ENCODE results near the gene OR1N1. TPM values are rescaled to one million over a fixed set of nuclear protein-coding genes. Genes with fewer than 3 reads are reported as not detected.

The OR1N1 gene
- total RNA-seq, 1 donor from 2014 or later, result not detected

GRCh38 chr9:122498883-122499288 lies 28.2 kb downstream of the OR1N1 start:
- peak; percentile 78 for TF ChIP-seq CTCF (IDR thresholded peaks at IDR 0.05)
- Histone ChIP-seq H3K9me3 (no peaks in the 10 kb centered on the region), H3K27ac (no peak overlapping the region), H3K27me3 (ENCODE audit: low read depth) (no peaks in the 10 kb centered on the region), H3K36me3 (no peaks in the 10 kb centered on the region), H3K4me3 (no peak overlapping the region), H3K4me1 (no peaks in the 10 kb centered on the region)
- intact Hi-C loops (cut with DNase I), result no loop called here
- DNase-seq (no peak), ATAC-seq (peak; percentile 65 to 80)

DNA sequence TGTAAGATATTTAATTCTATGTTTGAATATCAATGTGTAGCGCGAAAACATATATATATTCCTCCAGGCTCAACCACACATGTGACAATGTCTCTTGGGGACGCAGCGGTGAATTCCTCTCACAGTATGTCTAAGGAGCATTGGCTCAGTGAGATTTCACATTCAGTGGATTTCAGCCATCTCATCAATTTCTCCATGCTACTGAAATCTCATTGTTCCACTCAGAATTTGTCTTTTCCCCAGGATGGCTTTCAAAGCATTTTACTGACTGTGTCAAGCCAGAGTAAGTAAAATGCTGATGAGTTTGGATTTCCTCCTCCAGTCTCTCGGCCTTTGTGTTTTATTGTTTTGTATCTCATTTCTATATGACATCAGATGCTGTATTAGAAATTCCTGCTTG lies 48.0 kb downstream of the OR1N1 start:
- Histone ChIP-seq H3K27ac (no peak overlapping the region), H3K9me3 (no peaks in the 10 kb centered on the region), H3K36me3 (no peaks in the 10 kb centered on the region), H3K4me1 (no peaks in the 10 kb centered on the region), H3K27me3 (ENCODE audit: low read depth) (no peaks in the 10 kb centered on the region), H3K4me3 (no peak overlapping the region)
- TF ChIP-seq CTCF (IDR thresholded peaks at IDR 0.05), result no peak
- ATAC-seq, result no peak
- intact Hi-C loops (cut with DNase I), result loop anchor here (10.0 kb wide), 1 partner anchor 336 kb away; no protein-coding TSS in a partner anchor
- no peak for DNase-seq

DNA sequence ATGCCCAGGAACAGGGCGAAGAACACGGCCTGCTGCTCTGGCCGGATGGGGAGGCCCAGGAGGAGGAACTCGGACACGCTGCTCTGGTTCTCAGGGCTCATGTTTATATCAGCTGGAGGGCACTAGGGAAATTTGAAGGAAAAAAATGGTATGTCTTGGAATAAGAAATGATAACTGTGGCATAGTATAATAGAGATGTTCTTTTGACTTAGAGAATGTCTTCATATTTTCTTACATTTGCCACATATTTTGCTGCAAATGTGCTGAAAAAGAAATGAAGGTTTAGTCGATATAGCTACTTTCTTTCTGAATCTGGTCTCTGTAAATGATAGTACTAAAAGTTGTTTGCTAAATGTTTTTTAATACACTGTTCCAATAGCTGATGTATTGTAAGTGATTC lies 49.3 kb downstream of the OR1N1 start, which contains the start of gene OR1J1:
Gene OR1J1, minus strand, starts transcription at position 101 of the 400 bp plus-strand sequence. Its CDS starts 0 bp downstream, at position 101.
- no peaks in the 10 kb centered on the region for H3K27me3 ChIP-seq (ENCODE audit: low read depth)
- DNase-seq (no peak), ATAC-seq (no peak)
- no peaks in the 10 kb centered on the region for H3K36me3 ChIP-seq
- H3K27ac ChIP-seq, result no peak within 1 kb of the TSS
- H3K9me3 ChIP-seq, result no peaks in the 10 kb centered on the region
- no peak for TF ChIP-seq CTCF (IDR thresholded peaks at IDR 0.05)
- no peaks in the 10 kb centered on the region for H3K4me1 ChIP-seq
- H3K4me3 ChIP-seq, result no peak within 1 kb of the TSS
- intact Hi-C loops (cut with DNase I), result loop anchor here (10.0 kb wide), 1 partner anchor 337 kb away; no protein-coding TSS in a partner anchor

DNA sequence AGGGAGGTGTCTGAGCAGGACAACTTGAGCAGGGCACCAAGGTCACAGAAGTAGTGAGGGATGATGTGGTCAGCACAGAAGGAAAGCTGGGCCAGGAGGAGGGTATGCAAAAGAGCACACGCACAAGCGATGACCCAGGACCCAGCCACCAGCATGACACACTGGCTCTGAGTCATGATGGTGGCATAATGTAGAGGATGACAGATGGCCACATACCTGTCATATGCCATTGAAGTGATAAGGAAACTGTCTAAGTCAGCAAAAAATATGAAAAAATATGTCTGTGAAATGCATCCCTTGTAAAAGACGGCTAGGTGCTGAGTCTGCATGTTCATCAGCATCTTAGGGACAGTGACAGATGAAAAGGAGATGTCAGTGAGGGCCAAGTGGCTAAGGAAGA lies 49.7 kb downstream of the OR1N1 start:
- intact Hi-C loops (cut with DNase I), result loop anchor here (10.0 kb wide), 1 partner anchor 337 kb away; no protein-coding TSS in a partner anchor
- Histone ChIP-seq H3K9me3 (no peaks in the 10 kb centered on the region), H3K4me3 (no peak overlapping the region), H3K27ac (no peak overlapping the region), H3K36me3 (no peaks in the 10 kb centered on the region), H3K27me3 (ENCODE audit: low read depth) (no peaks in the 10 kb centered on the region), H3K4me1 (no peaks in the 10 kb centered on the region)
- TF ChIP-seq CTCF (IDR thresholded peaks at IDR 0.05), result no peak
- DNase-seq (no peak), ATAC-seq (no peak)

Other genes starting within 250 kb of the OR1N1 start
- gene PTGS1, start 156.3 kb downstream of the OR1N1 start, total RNA-seq, result 14.9 TPM
- gene OR1J1, start 49.4 kb downstream of the OR1N1 start, total RNA-seq, result not detected
- not detected for gene OR1J2, start 16.5 kb downstream of the OR1N1 start, total RNA-seq
- not detected for gene OR1J4, start 8.2 kb downstream of the OR1N1 start, total RNA-seq
- gene OR1N2, start 25.8 kb upstream of the OR1N1 start, total RNA-seq, result not detected
- gene OR1L8, start 56.1 kb upstream of the OR1N1 start, total RNA-seq, result 0.27 TPM
- gene OR1Q1, start 87.4 kb upstream of the OR1N1 start, total RNA-seq, result not detected
- gene OR1B1, start 130.3 kb upstream of the OR1N1 start, total RNA-seq, result not detected
- not detected for gene OR1L1, start 134.4 kb upstream of the OR1N1 start, total RNA-seq
- not detected for gene OR1L3, start 147.8 kb upstream of the OR1N1 start, total RNA-seq
- not detected for gene OR1L4, start 196.7 kb upstream of the OR1N1 start, total RNA-seq
- not detected for gene OR1L6, start 215.0 kb upstream of the OR1N1 start, total RNA-seq

Measured in lower lobe of right lung (tissue), 2 donors.